Measurements from ENCODE around the gene MYO5A.

Gene MYO5A

DNA sequence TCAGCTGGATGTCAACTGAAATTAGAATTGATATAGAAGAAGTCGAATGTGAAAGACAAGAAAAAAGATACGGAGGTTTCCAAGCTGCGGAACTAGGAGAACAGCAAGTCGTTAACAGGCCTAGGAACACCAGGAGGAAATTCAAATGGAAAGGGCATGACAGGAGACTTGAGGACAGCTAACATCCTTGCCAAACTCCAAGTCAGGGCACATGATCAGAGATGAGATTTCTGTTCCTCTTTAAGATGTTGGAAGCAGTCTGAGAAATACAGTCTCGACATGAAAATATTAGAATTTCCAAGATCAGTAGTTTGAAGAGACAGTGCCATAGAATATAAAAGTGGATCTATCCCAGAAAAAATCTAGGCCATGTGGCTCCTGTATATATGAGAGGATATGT lies 5.0 kb downstream of the MYO5A start:
- H3K4me2 ChIP-seq (ENCODE audit: low read length, poor library complexity, severe bottlenecking): no peak overlapping the region
- no peak overlapping the region for H4K8ac ChIP-seq (ENCODE audit: low read length)
- H3K23ac ChIP-seq (ENCODE audit: low read length in 2 of 2): no peak overlapping the region
- no peaks in the 10 kb centered on the region for H3K36me3 ChIP-seq (ENCODE audit: control insufficient read depth in 1 of 2, insufficient read depth in 2 of 2, low read depth in 1 of 2, low read length in 2 of 2)
- H2BK5ac ChIP-seq (ENCODE audit: low read depth, low read length, poor library complexity, severe bottlenecking): no peak overlapping the region
- no peak overlapping the region for H3K18ac ChIP-seq (ENCODE audit: low read depth in 1 of 2, low read length in 2 of 2)
- DNase-seq: no peak
- peak overlapping the region; percentile 86 for H3K9ac ChIP-seq (ENCODE audit: low read length)
- H3K4me1 ChIP-seq (ENCODE audit: control insufficient read depth, insufficient read depth, low read depth, low read length): peaks cover 1% of the 10 kb centered on the region
- H2BK120ac ChIP-seq (ENCODE audit: low read depth, low read length): no peak overlapping the region
- WGBS: 89% methylated on average over 4 of the region's 5 CpGs
- H3K27ac ChIP-seq (ENCODE audit: low read length, poor library complexity, severe bottlenecking): no peak overlapping the region
- peaks cover 25% of the 10 kb centered on the region for H3K79me1 ChIP-seq (replicated peaks; ENCODE audit: low read length, poor library complexity, severe bottlenecking)
- H2AK5ac ChIP-seq (ENCODE audit: low read length, severe bottlenecking): no peak overlapping the region
- no peak overlapping the region for H2BK12ac ChIP-seq (ENCODE audit: low read length in 2 of 2)
- no peaks in the 10 kb centered on the region for H3K9me3 ChIP-seq (ENCODE audit: control insufficient read depth, low read length)
- no peak overlapping the region for H3K14ac ChIP-seq (ENCODE audit: low read length in 2 of 2)
- H3K4me3 ChIP-seq (ENCODE audit: insufficient read depth in 1 of 2, low read depth in 1 of 2, low read length in 2 of 2): no peak overlapping the region
- no peak overlapping the region for H4K91ac ChIP-seq (ENCODE audit: low read length)
- no peak overlapping the region for H2AFZ ChIP-seq (ENCODE audit: low read depth, low read length)
- no peak overlapping the region for H2BK15ac ChIP-seq (ENCODE audit: low read depth, poor library complexity, severe bottlenecking)
- H3K4ac ChIP-seq (ENCODE audit: low read depth in 1 of 2, low read length in 2 of 2): no peak overlapping the region
- no peaks in the 10 kb centered on the region for H3K27me3 ChIP-seq (ENCODE audit: control insufficient read depth in 1 of 2, insufficient read depth in 1 of 2, low read length in 2 of 2)

DNA sequence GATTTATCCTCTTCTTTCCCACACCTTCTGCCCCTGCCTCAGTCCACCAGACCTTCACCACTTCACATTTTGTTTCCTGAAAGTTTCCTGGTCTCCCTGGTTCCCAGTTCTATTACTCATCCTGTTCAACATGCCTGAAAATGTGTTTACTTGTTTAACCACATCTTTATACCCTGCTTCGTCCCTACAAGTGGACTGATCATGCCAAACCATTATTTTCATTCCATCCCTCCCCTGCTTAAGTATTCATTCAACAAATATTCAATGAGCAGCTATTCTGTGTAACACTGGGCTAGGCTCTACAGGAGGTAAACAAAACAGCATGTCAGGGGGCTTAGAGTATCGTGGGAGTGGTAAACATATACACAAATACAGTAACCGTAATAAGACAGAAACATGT lies 5.5 kb downstream of the MYO5A start:
- H3K23ac ChIP-seq (ENCODE audit: low read length in 2 of 2): peak overlapping the region in 1 of 2 experiments; percentile 74
- no peak overlapping the region for H2AFZ ChIP-seq (ENCODE audit: low read depth, low read length)
- no peak overlapping the region for H3K14ac ChIP-seq (ENCODE audit: low read length in 2 of 2)
- no peak overlapping the region for H2BK5ac ChIP-seq (ENCODE audit: low read depth, low read length, poor library complexity, severe bottlenecking)
- no peaks in the 10 kb centered on the region for H3K36me3 ChIP-seq (ENCODE audit: control insufficient read depth in 1 of 2, insufficient read depth in 2 of 2, low read depth in 1 of 2, low read length in 2 of 2)
- H2AK5ac ChIP-seq (ENCODE audit: low read length, severe bottlenecking): no peak overlapping the region
- no peaks in the 10 kb centered on the region for H3K27me3 ChIP-seq (ENCODE audit: control insufficient read depth in 1 of 2, insufficient read depth in 1 of 2, low read length in 2 of 2)
- H2BK15ac ChIP-seq (ENCODE audit: low read depth, poor library complexity, severe bottlenecking): no peak overlapping the region
- H3K9ac ChIP-seq (ENCODE audit: low read length): peak overlapping the region; percentile 86
- no peak overlapping the region for H3K18ac ChIP-seq (ENCODE audit: low read depth in 1 of 2, low read length in 2 of 2)
- H3K4me3 ChIP-seq (ENCODE audit: insufficient read depth in 1 of 2, low read depth in 1 of 2, low read length in 2 of 2): no peak overlapping the region
- H4K91ac ChIP-seq (ENCODE audit: low read length): no peak overlapping the region
- peak; percentile 87 for DNase-seq
- H4K8ac ChIP-seq (ENCODE audit: low read length): no peak overlapping the region
- H3K4me2 ChIP-seq (ENCODE audit: low read length, poor library complexity, severe bottlenecking): no peak overlapping the region
- H3K9me3 ChIP-seq (ENCODE audit: control insufficient read depth, low read length): no peaks in the 10 kb centered on the region
- H3K4ac ChIP-seq (ENCODE audit: low read depth in 1 of 2, low read length in 2 of 2): no peak overlapping the region
- peaks cover 24% of the 10 kb centered on the region for H3K79me1 ChIP-seq (replicated peaks; ENCODE audit: low read length, poor library complexity, severe bottlenecking)
- peaks cover 1% of the 10 kb centered on the region for H3K4me1 ChIP-seq (ENCODE audit: control insufficient read depth, insufficient read depth, low read depth, low read length)
- no peak overlapping the region for H3K27ac ChIP-seq (ENCODE audit: low read length, poor library complexity, severe bottlenecking)
- H2BK12ac ChIP-seq (ENCODE audit: low read length in 2 of 2): no peak overlapping the region
- WGBS: 32% methylated on average over 3 of the region's 3 CpGs
- no peak overlapping the region for H2BK120ac ChIP-seq (ENCODE audit: low read depth, low read length)

GRCh38 chr15:52521682-52522081 lies 7.0 kb downstream of the MYO5A start:
- WGBS: 100% methylated on average over 3 of the region's 3 CpGs

GRCh38 chr15:52520421-52520820 lies 8.3 kb downstream of the MYO5A start:
- H4K8ac ChIP-seq (ENCODE audit: low read length): no peak overlapping the region
- H3K23ac ChIP-seq (ENCODE audit: low read length in 2 of 2): no peak overlapping the region
- H3K4me1 ChIP-seq (ENCODE audit: control insufficient read depth, insufficient read depth, low read depth, low read length): peaks cover 1% of the 10 kb centered on the region
- H3K36me3 ChIP-seq (ENCODE audit: control insufficient read depth in 1 of 2, insufficient read depth in 2 of 2, low read depth in 1 of 2, low read length in 2 of 2): no peaks in the 10 kb centered on the region
- no peak overlapping the region for H3K18ac ChIP-seq (ENCODE audit: low read depth in 1 of 2, low read length in 2 of 2)
- H3K9ac ChIP-seq (ENCODE audit: low read length): no peak overlapping the region
- no peaks in the 10 kb centered on the region for H3K27me3 ChIP-seq (ENCODE audit: control insufficient read depth in 1 of 2, insufficient read depth in 1 of 2, low read length in 2 of 2)
- no peak overlapping the region for H3K4me3 ChIP-seq (ENCODE audit: insufficient read depth in 1 of 2, low read depth in 1 of 2, low read length in 2 of 2)
- no peak overlapping the region for H3K14ac ChIP-seq (ENCODE audit: low read length in 2 of 2)
- H2BK120ac ChIP-seq (ENCODE audit: low read depth, low read length): no peak overlapping the region
- H3K27ac ChIP-seq (ENCODE audit: low read length, poor library complexity, severe bottlenecking): no peak overlapping the region
- no peak overlapping the region for H2AFZ ChIP-seq (ENCODE audit: low read depth, low read length)
- H3K4ac ChIP-seq (ENCODE audit: low read depth in 1 of 2, low read length in 2 of 2): no peak overlapping the region
- H3K4me2 ChIP-seq (ENCODE audit: low read length, poor library complexity, severe bottlenecking): no peak overlapping the region
- no peak overlapping the region for H4K91ac ChIP-seq (ENCODE audit: low read length)
- H3K9me3 ChIP-seq (ENCODE audit: control insufficient read depth, low read length): no peaks in the 10 kb centered on the region
- peaks cover 26% of the 10 kb centered on the region for H3K79me1 ChIP-seq (replicated peaks; ENCODE audit: low read length, poor library complexity, severe bottlenecking)
- no peak overlapping the region for H2BK12ac ChIP-seq (ENCODE audit: low read length in 2 of 2)
- no peak overlapping the region for H2BK15ac ChIP-seq (ENCODE audit: low read depth, poor library complexity, severe bottlenecking)
- no peak overlapping the region for H2BK5ac ChIP-seq (ENCODE audit: low read depth, low read length, poor library complexity, severe bottlenecking)
- no peak overlapping the region for H2AK5ac ChIP-seq (ENCODE audit: low read length, severe bottlenecking)
- no peak for DNase-seq

More at GRCh38 chr15:52521682-52522081, 7.0 kb downstream of the MYO5A start:
- Histone ChIP-seq H2AK5ac (ENCODE audit: low read length, severe bottlenecking) (no peak overlapping the region), H3K4me2 (ENCODE audit: low read length, poor library complexity, severe bottlenecking) (no peak overlapping the region), H2BK15ac (ENCODE audit: low read depth, poor library complexity, severe bottlenecking) (no peak overlapping the region), H3K36me3 (ENCODE audit: control insufficient read depth in 1 of 2, insufficient read depth in 2 of 2, low read depth in 1 of 2, low read length in 2 of 2) (no peaks in the 10 kb centered on the region), H4K91ac (ENCODE audit: low read length) (no peak overlapping the region), H3K18ac (ENCODE audit: low read depth in 1 of 2, low read length in 2 of 2) (no peak overlapping the region), H3K4me1 (ENCODE audit: control insufficient read depth, insufficient read depth, low read depth, low read length) (peaks cover 1% of the 10 kb centered on the region), H3K14ac (ENCODE audit: low read length in 2 of 2) (no peak overlapping the region), H3K9me3 (ENCODE audit: control insufficient read depth, low read length) (no peaks in the 10 kb centered on the region), H3K27me3 (ENCODE audit: control insufficient read depth in 1 of 2, insufficient read depth in 1 of 2, low read length in 2 of 2) (no peaks in the 10 kb centered on the region), H2BK12ac (ENCODE audit: low read length in 2 of 2) (no peak overlapping the region), H3K4me3 (ENCODE audit: insufficient read depth in 1 of 2, low read depth in 1 of 2, low read length in 2 of 2) (no peak overlapping the region), H3K4ac (ENCODE audit: low read depth in 1 of 2, low read length in 2 of 2) (no peak overlapping the region), H3K9ac (ENCODE audit: low read length) (no peak overlapping the region), H2BK5ac (ENCODE audit: low read depth, low read length, poor library complexity, severe bottlenecking) (no peak overlapping the region), H2BK120ac (ENCODE audit: low read depth, low read length) (no peak overlapping the region), H3K27ac (ENCODE audit: low read length, poor library complexity, severe bottlenecking) (no peak overlapping the region), H4K8ac (ENCODE audit: low read length) (no peak overlapping the region), H3K23ac (ENCODE audit: low read length in 2 of 2) (no peak overlapping the region), H2AFZ (ENCODE audit: low read depth, low read length) (no peak overlapping the region), H3K79me1 (replicated peaks; ENCODE audit: low read length, poor library complexity, severe bottlenecking) (peaks cover 24% of the 10 kb centered on the region)
- DNase-seq: no peak

Measured in mesenchymal stem cell (in vitro differentiated cells and primary cell).